Neural cell (in vitro differentiated cells): ENCODE measurements around the gene MYL7.

Experiments used
- EP300 ChIP-seq: fragments of 450-650 bp; conservative IDR thresholded peaks from 2 replicates; pipeline ENCODE4 v1.6.1; 2014; ENCODE audit warnings: antibody characterized with exemption, mild to moderate bottlenecking, moderate library complexity; ENCODE audit not compliant: poor library complexity, severe bottlenecking
- EZH2 ChIP-seq: fragments of 200-600, 300-800 bp; shearing (Covaris generic), sonication (generic); IDR thresholded peaks from 2 replicates; pipeline ENCODE4 v1.6.1; 2014; ENCODE audit warnings: antibody characterized with exemption, low read length, borderline replicate concordance, mild to moderate bottlenecking; ENCODE audit not compliant: insufficient read depth, poor library complexity, severe bottlenecking
- MXI1 ChIP-seq: fragments of 450-650 bp; conservative IDR thresholded peaks from 2 replicates; pipeline ENCODE4 v1.6.1; 2014; ENCODE audit warnings: antibody characterized with exemption, mild to moderate bottlenecking; ENCODE audit not compliant: poor library complexity, severe bottlenecking
- POLR2AphosphoS5 ChIP-seq: IDR thresholded peaks from 2 replicates; pipeline ENCODE4 v1.6.1; 2012
- SMC3 ChIP-seq: fragments of 450-650 bp; conservative IDR thresholded peaks from 2 replicates; pipeline ENCODE4 v1.6.1; 2014; ENCODE audit warnings: antibody characterized with exemption, mild to moderate bottlenecking, moderate library complexity; ENCODE audit not compliant: poor library complexity
- TAF1 ChIP-seq: IDR thresholded peaks from 2 replicates; pipeline ENCODE4 v1.6.1; 2012; ENCODE audit warnings: low read depth
- TF ChIP-seq, protein P1 (sequence below): fragments of 450-650 bp; IDR thresholded peaks from 2 replicates; pipeline ENCODE4 v1.5.1; 2014; ENCODE audit warnings: antibody characterized with exemption, mild to moderate bottlenecking, moderate library complexity; ENCODE audit not compliant: poor library complexity, severe bottlenecking
- TF ChIP-seq, protein P2 (sequence below): IDR thresholded peaks from 2 replicates; pipeline ENCODE4 v1.6.1; 2012; ENCODE audit warnings: borderline replicate concordance

- no peak for TF ChIP-seq TAF1
- TF ChIP-seq, protein P1, sequence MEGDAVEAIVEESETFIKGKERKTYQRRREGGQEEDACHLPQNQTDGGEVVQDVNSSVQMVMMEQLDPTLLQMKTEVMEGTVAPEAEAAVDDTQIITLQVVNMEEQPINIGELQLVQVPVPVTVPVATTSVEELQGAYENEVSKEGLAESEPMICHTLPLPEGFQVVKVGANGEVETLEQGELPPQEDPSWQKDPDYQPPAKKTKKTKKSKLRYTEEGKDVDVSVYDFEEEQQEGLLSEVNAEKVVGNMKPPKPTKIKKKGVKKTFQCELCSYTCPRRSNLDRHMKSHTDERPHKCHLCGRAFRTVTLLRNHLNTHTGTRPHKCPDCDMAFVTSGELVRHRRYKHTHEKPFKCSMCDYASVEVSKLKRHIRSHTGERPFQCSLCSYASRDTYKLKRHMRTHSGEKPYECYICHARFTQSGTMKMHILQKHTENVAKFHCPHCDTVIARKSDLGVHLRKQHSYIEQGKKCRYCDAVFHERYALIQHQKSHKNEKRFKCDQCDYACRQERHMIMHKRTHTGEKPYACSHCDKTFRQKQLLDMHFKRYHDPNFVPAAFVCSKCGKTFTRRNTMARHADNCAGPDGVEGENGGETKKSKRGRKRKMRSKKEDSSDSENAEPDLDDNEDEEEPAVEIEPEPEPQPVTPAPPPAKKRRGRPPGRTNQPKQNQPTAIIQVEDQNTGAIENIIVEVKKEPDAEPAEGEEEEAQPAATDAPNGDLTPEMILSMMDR: no peak
- TF ChIP-seq MXI1: no peak
- no peak for TF ChIP-seq SMC3
- TF ChIP-seq, protein P2, sequence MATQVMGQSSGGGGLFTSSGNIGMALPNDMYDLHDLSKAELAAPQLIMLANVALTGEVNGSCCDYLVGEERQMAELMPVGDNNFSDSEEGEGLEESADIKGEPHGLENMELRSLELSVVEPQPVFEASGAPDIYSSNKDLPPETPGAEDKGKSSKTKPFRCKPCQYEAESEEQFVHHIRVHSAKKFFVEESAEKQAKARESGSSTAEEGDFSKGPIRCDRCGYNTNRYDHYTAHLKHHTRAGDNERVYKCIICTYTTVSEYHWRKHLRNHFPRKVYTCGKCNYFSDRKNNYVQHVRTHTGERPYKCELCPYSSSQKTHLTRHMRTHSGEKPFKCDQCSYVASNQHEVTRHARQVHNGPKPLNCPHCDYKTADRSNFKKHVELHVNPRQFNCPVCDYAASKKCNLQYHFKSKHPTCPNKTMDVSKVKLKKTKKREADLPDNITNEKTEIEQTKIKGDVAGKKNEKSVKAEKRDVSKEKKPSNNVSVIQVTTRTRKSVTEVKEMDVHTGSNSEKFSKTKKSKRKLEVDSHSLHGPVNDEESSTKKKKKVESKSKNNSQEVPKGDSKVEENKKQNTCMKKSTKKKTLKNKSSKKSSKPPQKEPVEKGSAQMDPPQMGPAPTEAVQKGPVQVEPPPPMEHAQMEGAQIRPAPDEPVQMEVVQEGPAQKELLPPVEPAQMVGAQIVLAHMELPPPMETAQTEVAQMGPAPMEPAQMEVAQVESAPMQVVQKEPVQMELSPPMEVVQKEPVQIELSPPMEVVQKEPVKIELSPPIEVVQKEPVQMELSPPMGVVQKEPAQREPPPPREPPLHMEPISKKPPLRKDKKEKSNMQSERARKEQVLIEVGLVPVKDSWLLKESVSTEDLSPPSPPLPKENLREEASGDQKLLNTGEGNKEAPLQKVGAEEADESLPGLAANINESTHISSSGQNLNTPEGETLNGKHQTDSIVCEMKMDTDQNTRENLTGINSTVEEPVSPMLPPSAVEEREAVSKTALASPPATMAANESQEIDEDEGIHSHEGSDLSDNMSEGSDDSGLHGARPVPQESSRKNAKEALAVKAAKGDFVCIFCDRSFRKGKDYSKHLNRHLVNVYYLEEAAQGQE: no peak
- TF ChIP-seq EZH2: no peak
- TF ChIP-seq POLR2AphosphoS5: no peak
- TF ChIP-seq EP300: no peak
Observed at GRCh38 chr7:44149571-44150465, 8.7 kb upstream of the MYL7 start.
